HEK293 (cell line): ENCODE measurements around the gene XNDC1N.

ENCODE experiments used
- BCL6B ChIP-seq: fragments of 450-650 bp; formaldehyde crosslinking; IDR thresholded peaks from 2 replicates; pipeline ENCODE4 v1.5.1; 2017; ENCODE audit warnings: missing biosample characterization, missing genetic modification characterization
- HOXA7 ChIP-seq: sonication (generic); formaldehyde crosslinking; IDR thresholded peaks from 2 replicates; pipeline ENCODE4 v1.8.1; 2022; ENCODE audit warnings: missing genetic modification reagents, borderline replicate concordance
- HOXD13 ChIP-seq: sonication (generic); formaldehyde crosslinking; IDR thresholded peaks from 2 replicates; pipeline ENCODE4 v1.8.0; 2022; ENCODE audit warnings: missing genetic modification reagents, borderline replicate concordance
- ZBTB10 ChIP-seq: fragments of 450-650 bp; formaldehyde crosslinking; IDR thresholded peaks from 2 replicates; pipeline ENCODE4 v1.5.1; 2016; ENCODE audit warnings: missing biosample characterization, missing genetic modification characterization
- ZBTB11 ChIP-seq: fragments of 450-650 bp; formaldehyde crosslinking; conservative IDR thresholded peaks from 2 replicates; pipeline ENCODE4 v1.5.1; 2016; ENCODE audit warnings: low read depth, missing biosample characterization, missing genetic modification characterization
- ZBTB20 ChIP-seq: fragments of 450-650 bp; formaldehyde crosslinking; IDR thresholded peaks from 2 replicates; pipeline ENCODE4 v1.5.1; 2016; ENCODE audit warnings: missing biosample characterization, missing genetic modification characterization
- ZNF112 ChIP-seq: fragments of 450-650 bp; formaldehyde crosslinking; IDR thresholded peaks from 2 replicates; pipeline ENCODE4 v1.5.0; 2017; ENCODE audit warnings: missing biosample characterization, missing genetic modification characterization
- ZNF16 ChIP-seq: fragments of 450-650 bp; formaldehyde crosslinking; IDR thresholded peaks from 2 replicates; pipeline ENCODE4 v1.5.1; 2016; ENCODE audit warnings: low read depth, missing biosample characterization, missing genetic modification characterization
- ZNF239 ChIP-seq: fragments of 450-650 bp; formaldehyde crosslinking; IDR thresholded peaks from 2 replicates; pipeline ENCODE4 v1.5.1; 2016; ENCODE audit warnings: missing biosample characterization, missing genetic modification characterization
- ZNF24 ChIP-seq: fragments of 450-650 bp; formaldehyde crosslinking; IDR thresholded peaks from 2 replicates; pipeline ENCODE4 v1.5.1; 2016; ENCODE audit warnings: missing biosample characterization, missing genetic modification characterization
- ZNF391 ChIP-seq: fragments of 450-650 bp; formaldehyde crosslinking; IDR thresholded peaks from 2 replicates; pipeline ENCODE4 v1.5.1; 2016; ENCODE audit warnings: low read depth, missing biosample characterization, missing genetic modification characterization, borderline replicate concordance
- ZNF404 ChIP-seq: fragments of 450-650 bp; formaldehyde crosslinking; IDR thresholded peaks from 2 replicates; pipeline ENCODE4 v1.5.1; 2017; ENCODE audit warnings: missing biosample characterization, missing genetic modification characterization
- ZNF518A ChIP-seq: fragments of 450-650 bp; formaldehyde crosslinking; conservative IDR thresholded peaks from 2 replicates; pipeline ENCODE4 v1.5.1; 2016; ENCODE audit warnings: low read depth, missing biosample characterization, missing genetic modification characterization
- ZNF600 ChIP-seq: fragments of 450-650 bp; formaldehyde crosslinking; IDR thresholded peaks from 2 replicates; pipeline ENCODE4 v1.5.1; 2016; ENCODE audit warnings: missing biosample characterization, missing genetic modification characterization
- ZNF610 ChIP-seq: fragments of 450-650 bp; formaldehyde crosslinking; IDR thresholded peaks from 2 replicates; pipeline ENCODE4 v1.5.1; 2016; ENCODE audit warnings: missing biosample characterization, missing genetic modification characterization, borderline replicate concordance
- ZNF670 ChIP-seq: fragments of 450-650 bp; formaldehyde crosslinking; IDR thresholded peaks from 2 replicates; pipeline ENCODE4 v1.5.1; 2016; ENCODE audit warnings: missing biosample characterization, missing genetic modification characterization, low read depth
- ZNF677 ChIP-seq: fragments of 450-650 bp; IDR thresholded peaks from 2 replicates; pipeline ENCODE4 v1.5.0; 2018; ENCODE audit warnings: missing biosample characterization, mild to moderate bottlenecking, missing genetic modification characterization, moderate library complexity
- ZNF692 ChIP-seq: fragments of 450-650 bp; formaldehyde crosslinking; IDR thresholded peaks from 2 replicates; pipeline ENCODE4 v1.5.1; 2016; ENCODE audit warnings: missing biosample characterization, missing genetic modification characterization
- ZNF701 ChIP-seq: fragments of 450-650 bp; formaldehyde crosslinking; IDR thresholded peaks from 2 replicates; pipeline ENCODE4 v1.5.1; 2016; ENCODE audit warnings: missing biosample characterization, missing genetic modification characterization
- ZNF707 ChIP-seq: fragments of 450-650 bp; formaldehyde crosslinking; IDR thresholded peaks from 2 replicates; pipeline ENCODE4 v1.5.1; 2016; ENCODE audit warnings: missing biosample characterization, missing genetic modification characterization
- ZNF747 ChIP-seq: fragments of 450-650 bp; formaldehyde crosslinking; IDR thresholded peaks from 2 replicates; pipeline ENCODE4 v1.5.1; 2016; ENCODE audit warnings: missing biosample characterization, missing genetic modification characterization
- ZNF843 ChIP-seq: fragments of 450-650 bp; formaldehyde crosslinking; IDR thresholded peaks from 2 replicates; pipeline ENCODE4 v1.5.1; 2016; ENCODE audit warnings: missing biosample characterization, missing genetic modification characterization
- ZSCAN5A ChIP-seq: fragments of 450-650 bp; formaldehyde crosslinking; IDR thresholded peaks from 2 replicates; pipeline ENCODE4 v1.5.1; 2016; ENCODE audit warnings: missing biosample characterization, missing genetic modification characterization

XNDC1N gene

GRCh38 chr11:71927820-71928736, at the start of gene XNDC1N (continued):
- TF ChIP-seq BCL6B (tag by site-specific recombination) (peak; percentile 21; the same call in 1 of the 2 replicates), ZNF670 (tag by site-specific recombination) (no peak), ZNF112 (tag by site-specific recombination) (no peak), ZNF707 (tag by site-specific recombination) (no peak), ZNF239 (tag by site-specific recombination) (no peak), ZNF610 (no peak), ZBTB10 (tag by site-specific recombination) (peak; percentile 53; the same call in 1 of the 2 replicates), ZNF600 (tag by site-specific recombination) (peak; percentile 81; the same call in 1 of the 2 replicates), HOXD13 (CRISPR knock-in tag) (no peak), ZNF404 (no peak), ZNF692 (tag by site-specific recombination) (peak; percentile 14; the same call in 1 of the 2 replicates), ZNF24 (no peak), ZNF843 (tag by site-specific recombination) (0 out of 2 replicates have a peak, but pooled peaks have one; percentile 12), ZNF391 (tag by site-specific recombination) (no peak), ZSCAN5A (tag by site-specific recombination) (no peak), ZNF747 (tag by site-specific recombination) (no peak), ZNF518A (peak; percentile 91), ZNF16 (no peak), ZNF677 (tag by site-specific recombination) (no peak), ZBTB11 (tag by site-specific recombination) (peak; percentile 86), ZBTB20 (tag by site-specific recombination) (peak; percentile 63), ZNF701 (tag by site-specific recombination) (no peak), HOXA7 (CRISPR knock-in tag) (no peak)
